ENCODE results near the gene PHACTR1.

PHACTR1 gene

DNA sequence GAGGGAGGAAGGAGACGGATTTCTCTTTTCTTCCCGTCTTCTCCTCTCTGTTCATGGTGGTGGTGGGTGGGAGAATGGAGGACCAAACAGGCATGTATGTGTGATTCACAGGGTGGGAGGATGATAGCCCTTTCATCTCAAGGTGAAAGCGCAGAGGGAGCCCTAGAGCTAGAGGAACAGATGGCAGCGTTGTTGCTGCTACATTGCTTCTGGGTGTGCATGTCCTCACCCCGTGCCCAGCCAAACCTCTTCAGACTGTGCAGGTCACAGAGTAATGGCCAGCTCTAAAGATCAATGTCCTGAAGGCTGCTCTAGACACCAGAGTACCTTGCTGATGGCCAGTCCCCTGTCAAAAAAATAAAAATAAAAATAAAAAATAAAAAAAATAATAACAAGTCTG lies 310.0 kb downstream of the PHACTR1 start:
- Histone ChIP-seq H2AFZ (no peak overlapping the region), H3K4me2 (ENCODE audit: low read length) (no peak overlapping the region), H3K4me3 (ENCODE audit: low read depth, low read length) (no peak overlapping the region), H3K9me3 (ENCODE audit: control insufficient read depth, low read length) (no peaks in the 10 kb centered on the region), H3K79me2 (no peaks in the 10 kb centered on the region), H3K27ac (no peak overlapping the region), H3K4me1 (no peaks in the 10 kb centered on the region), H3K9ac (no peak overlapping the region), H3K27me3 (ENCODE audit: control insufficient read depth, insufficient read depth, low read length) (no peaks in the 10 kb centered on the region), H3K36me3 (ENCODE audit: control insufficient read depth, insufficient read depth, low read length) (no peaks in the 10 kb centered on the region)
- TF ChIP-seq CTCF (IDR thresholded peaks at IDR 0.05): no peak

GRCh38 chr6:13027207-13027606 lies 310.6 kb downstream of the PHACTR1 start:
- no peaks in the 10 kb centered on the region for H3K36me3 ChIP-seq (ENCODE audit: control insufficient read depth, insufficient read depth, low read length)
- no peaks in the 10 kb centered on the region for H3K9me3 ChIP-seq (ENCODE audit: control insufficient read depth, low read length)
- no peak overlapping the region for H3K9ac ChIP-seq
- H3K4me2 ChIP-seq (ENCODE audit: low read length): no peak overlapping the region
- no peak for TF ChIP-seq CTCF (IDR thresholded peaks at IDR 0.05)
- H2AFZ ChIP-seq: no peak overlapping the region
- no peaks in the 10 kb centered on the region for H3K27me3 ChIP-seq (ENCODE audit: control insufficient read depth, insufficient read depth, low read length)
- H3K4me3 ChIP-seq (ENCODE audit: low read depth, low read length): no peak overlapping the region
- H3K79me2 ChIP-seq: no peaks in the 10 kb centered on the region
- H3K4me1 ChIP-seq: no peaks in the 10 kb centered on the region
- H3K27ac ChIP-seq: no peak overlapping the region

- Histone ChIP-seq H3K4me2 (ENCODE audit: low read length) (no peak overlapping the region), H2AFZ (no peak overlapping the region), H3K4me3 (ENCODE audit: low read depth, low read length) (no peak overlapping the region), H3K36me3 (ENCODE audit: control insufficient read depth, insufficient read depth, low read length) (no peaks in the 10 kb centered on the region), H3K4me1 (no peaks in the 10 kb centered on the region), H3K9ac (no peak overlapping the region), H3K27ac (no peak overlapping the region), H3K79me2 (no peaks in the 10 kb centered on the region), H3K9me3 (ENCODE audit: control insufficient read depth, low read length) (no peaks in the 10 kb centered on the region), H3K27me3 (ENCODE audit: control insufficient read depth, insufficient read depth, low read length) (no peaks in the 10 kb centered on the region)
- no peak for TF ChIP-seq CTCF (IDR thresholded peaks at IDR 0.05)
These were observed 313.8 kb downstream of the PHACTR1 start for GRCh38 chr6:13030396-13030795.

- Histone ChIP-seq H3K4me3 (ENCODE audit: low read depth, low read length) (no peak overlapping the region), H2AFZ (no peak overlapping the region), H3K9me3 (ENCODE audit: control insufficient read depth, low read length) (no peaks in the 10 kb centered on the region), H3K9ac (no peak overlapping the region), H3K36me3 (ENCODE audit: control insufficient read depth, insufficient read depth, low read length) (no peaks in the 10 kb centered on the region), H3K79me2 (no peaks in the 10 kb centered on the region), H3K4me2 (ENCODE audit: low read length) (no peak overlapping the region), H3K4me1 (no peaks in the 10 kb centered on the region), H3K27me3 (ENCODE audit: control insufficient read depth, insufficient read depth, low read length) (no peaks in the 10 kb centered on the region), H3K27ac (no peak overlapping the region)
- TF ChIP-seq CTCF (IDR thresholded peaks at IDR 0.05): no peak
These were observed 316.0 kb downstream of the PHACTR1 start for GRCh38 chr6:13032566-13032965.

DNA sequence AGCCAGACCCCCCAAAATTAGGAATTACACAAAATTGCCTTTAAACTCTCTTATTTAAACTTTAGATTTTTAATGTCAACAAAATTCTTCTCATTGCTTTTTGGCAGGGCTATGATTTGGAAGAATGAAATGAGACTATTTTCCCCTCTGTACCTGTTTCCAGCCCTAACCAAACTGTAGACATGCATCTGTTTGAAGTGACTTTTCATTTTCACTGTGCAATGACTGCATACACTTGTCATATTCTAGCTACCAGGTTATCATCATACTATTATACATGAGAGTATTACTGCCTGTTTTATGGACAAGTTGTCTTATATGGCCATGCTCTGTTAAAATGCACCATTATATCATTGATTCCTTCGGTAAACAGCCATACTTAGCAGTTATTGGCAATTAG lies 316.6 kb downstream of the PHACTR1 start:
- no peaks in the 10 kb centered on the region for H3K79me2 ChIP-seq
- H3K4me2 ChIP-seq (ENCODE audit: low read length): no peak overlapping the region
- no peaks in the 10 kb centered on the region for H3K27me3 ChIP-seq (ENCODE audit: control insufficient read depth, insufficient read depth, low read length)
- H3K4me3 ChIP-seq (ENCODE audit: low read depth, low read length): no peak overlapping the region
- no peak for TF ChIP-seq CTCF (IDR thresholded peaks at IDR 0.05)
- no peak overlapping the region for H3K9ac ChIP-seq
- no peak overlapping the region for H3K27ac ChIP-seq
- H3K36me3 ChIP-seq (ENCODE audit: control insufficient read depth, insufficient read depth, low read length): no peaks in the 10 kb centered on the region
- no peaks in the 10 kb centered on the region for H3K9me3 ChIP-seq (ENCODE audit: control insufficient read depth, low read length)
- no peak overlapping the region for H2AFZ ChIP-seq
- no peaks in the 10 kb centered on the region for H3K4me1 ChIP-seq
